Smooth muscle cell of the brain vasculature (primary cell): ENCODE measurements around the gene ANO3.

Source experiments
- DNase-seq: peaks from one replicate; pipeline ENCODE4 v3.0.0-alpha.2; 2012; ENCODE audit warnings: low read depth, low spot score

Gene ANO3

DNA sequence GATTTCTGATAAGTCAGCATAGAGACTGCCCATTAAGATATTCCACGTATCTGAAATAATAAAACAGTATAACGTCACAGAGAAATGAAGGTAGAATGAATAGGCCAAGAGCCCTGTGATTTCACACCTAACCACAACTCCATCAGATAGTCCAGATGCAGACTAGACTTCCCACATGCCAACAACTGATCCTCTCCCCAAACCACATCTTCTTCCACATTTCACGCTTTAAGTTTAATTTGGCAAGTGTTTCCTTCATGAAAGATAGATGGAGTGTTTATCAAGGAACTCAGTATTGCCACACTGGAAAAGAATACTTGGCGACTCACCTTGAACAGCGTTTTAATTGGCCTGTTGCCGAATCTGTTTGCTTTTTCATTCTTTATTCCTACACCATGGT, 158.6 kb downstream of the ANO3 start:
- DNase-seq, result no peak

DNA sequence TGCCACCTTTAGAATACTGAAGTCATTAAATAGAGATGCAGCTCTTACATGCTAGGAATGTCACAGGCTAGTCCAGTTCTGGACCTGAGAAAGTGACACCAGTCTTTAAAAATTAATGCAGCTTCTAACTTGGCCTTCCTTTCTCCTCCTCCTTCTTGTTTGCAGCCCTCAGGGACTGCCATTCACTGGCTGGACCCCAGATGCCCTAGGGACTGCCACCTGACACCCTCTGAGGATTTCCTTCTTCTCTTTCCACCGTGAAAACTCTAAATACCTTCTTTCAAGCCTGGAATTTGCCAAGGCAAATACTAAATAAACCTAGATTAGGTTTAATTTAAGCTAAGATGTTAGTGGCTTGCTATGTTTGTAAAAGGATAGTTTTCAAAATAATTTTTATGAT, 161.7 kb downstream of the ANO3 start:
- no peak for DNase-seq

DNA sequence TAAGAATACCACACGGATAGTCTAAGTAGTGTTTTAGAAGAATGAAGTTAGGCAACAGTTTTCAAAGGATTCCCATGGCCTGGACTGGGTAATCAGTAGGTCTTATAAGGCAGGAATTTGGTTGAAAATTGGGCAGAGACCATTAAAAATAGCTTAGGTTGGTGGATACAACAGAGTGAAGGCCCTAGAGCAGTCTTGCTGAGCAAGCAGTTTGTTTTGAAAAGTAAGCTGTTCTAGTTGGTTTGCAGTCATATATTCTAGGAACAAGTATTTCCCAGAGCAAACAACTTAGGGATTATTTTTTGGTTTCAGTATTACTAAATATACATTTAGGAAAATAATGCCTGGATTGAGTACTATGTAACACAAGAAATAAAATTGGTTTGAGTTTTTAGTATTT, 175.3 kb downstream of the ANO3 start:
- no peak for DNase-seq

DNA sequence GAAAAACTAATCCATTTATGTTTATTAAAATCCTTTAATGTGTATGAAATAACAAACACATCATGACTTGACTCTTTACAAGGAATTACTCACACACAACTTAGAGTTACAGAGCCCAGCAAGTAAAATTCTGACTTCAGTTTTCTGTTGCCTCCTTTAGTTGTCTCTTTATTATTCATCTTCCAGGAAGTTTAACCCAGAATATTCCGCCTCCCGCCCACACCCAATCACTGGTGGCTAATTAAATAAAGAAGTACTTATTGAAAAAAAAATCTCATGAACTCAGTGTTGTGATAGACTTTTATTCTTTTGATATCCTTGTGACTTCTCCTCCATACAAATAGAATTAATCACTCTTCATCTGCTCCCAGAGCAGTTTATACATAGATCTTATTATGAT, 178.2 kb downstream of the ANO3 start:
- DNase-seq, result no peak

DNA sequence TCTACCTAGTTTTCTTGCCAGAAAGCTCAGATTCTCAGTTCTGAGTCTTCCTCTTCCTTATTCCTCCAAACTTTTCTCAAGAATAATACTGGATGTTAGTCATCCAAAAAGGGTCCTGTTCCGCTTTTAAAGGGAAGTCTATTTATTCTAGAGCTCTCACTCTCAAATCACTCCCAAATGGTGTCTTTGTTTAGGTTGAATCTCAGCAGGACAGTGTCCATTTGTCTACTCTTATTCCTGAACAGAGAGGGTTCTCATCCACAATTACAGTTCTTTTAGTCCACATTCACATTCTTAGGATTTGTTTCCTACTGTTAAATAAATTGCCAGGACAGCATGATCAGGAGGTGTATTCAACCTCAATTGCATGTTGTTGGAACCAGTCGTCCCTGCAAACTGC, 178.8 kb downstream of the ANO3 start:
- DNase-seq, result no peak

DNA sequence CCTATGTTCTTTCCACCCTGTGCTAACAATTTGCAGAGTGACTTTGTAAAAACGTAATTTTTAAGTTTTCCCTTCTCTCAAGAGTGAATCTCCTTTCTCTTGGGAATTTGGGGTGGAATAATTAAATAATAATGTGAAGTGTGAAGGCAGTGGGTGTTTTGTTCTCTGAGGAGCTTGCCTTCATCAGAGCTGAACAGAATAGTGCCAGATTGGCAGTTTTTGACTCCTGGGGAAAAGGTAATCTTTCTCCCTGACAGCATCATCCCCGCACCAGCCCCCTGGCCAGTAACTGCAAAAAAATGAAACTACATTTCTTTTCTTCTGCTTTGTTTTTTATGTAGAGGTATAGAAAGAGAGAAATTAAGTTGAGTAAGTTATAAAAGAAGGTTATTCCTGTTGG, 180.3 kb downstream of the ANO3 start:
- no peak for DNase-seq

DNA sequence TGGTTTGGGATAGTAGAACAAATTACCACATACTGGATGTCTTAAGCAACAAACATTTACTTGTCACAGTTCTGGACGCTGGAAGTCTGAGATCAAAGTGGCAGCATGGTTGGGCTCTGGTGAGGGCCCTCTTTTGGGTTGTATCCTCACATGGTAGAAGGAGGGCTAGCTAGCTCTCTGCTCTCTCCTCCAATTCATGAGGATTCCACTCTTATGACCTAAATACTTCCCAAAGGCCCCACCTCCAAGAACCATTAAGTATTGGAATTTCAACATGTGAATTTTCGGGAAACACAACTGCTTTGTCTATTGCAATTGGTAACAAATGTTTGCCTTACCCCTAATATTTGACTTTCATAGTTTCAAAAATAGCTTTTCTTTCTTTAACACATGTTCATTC, 187.5 kb downstream of the ANO3 start:
- DNase-seq, result no peak

DNA sequence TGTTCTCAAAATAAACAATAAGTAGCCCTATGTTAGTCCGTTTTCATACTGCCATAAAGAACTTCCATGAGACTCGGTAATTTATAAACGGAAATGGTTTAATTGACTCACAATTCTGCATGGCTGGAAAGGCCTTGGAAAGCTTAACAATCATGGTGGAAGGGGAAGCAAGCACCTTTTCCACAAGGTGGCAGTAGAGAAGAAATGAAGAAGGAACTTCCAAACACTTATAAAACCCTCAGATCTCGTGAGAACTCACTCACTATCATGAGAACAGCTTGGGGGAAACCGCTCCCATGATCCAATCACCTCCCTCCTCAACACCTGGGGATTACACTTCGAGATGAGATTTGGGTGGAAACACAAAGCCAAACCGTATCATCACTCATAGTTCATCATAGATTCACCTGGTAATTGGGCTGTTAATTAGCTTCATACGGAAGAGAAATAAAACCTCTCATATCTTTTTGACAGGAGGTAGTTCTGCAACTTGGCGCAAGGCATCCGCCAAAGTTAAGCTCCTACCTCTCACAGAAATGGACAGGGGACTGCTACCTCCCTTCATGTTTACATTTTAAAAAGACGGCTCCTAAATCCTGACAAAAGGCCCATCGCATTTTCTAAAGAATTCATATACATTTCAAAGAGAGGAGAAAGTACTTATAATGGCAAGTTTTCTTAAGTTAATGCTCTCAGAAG, 191.1 kb downstream of the ANO3 start:
- no peak for DNase-seq

DNA sequence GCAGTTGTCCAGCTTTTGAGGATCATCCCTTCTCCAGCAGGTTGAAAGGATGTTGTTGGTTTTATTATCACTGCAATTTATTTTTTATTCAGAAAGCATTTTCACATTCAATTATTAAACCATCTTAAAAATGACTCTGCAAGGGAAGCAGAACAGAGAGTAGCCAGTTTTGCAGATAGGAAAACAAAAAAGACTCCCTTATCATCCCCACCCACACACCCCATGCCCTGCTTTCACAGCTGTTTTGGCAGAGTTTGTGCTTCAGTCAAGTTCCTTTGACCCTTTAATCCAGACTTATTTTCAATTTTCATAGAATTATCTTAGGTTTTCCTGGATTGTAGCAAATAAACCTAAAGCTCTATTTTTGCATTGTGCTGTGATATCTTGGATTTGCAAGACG, 195.8 kb downstream of the ANO3 start:
- no peak for DNase-seq

DNA sequence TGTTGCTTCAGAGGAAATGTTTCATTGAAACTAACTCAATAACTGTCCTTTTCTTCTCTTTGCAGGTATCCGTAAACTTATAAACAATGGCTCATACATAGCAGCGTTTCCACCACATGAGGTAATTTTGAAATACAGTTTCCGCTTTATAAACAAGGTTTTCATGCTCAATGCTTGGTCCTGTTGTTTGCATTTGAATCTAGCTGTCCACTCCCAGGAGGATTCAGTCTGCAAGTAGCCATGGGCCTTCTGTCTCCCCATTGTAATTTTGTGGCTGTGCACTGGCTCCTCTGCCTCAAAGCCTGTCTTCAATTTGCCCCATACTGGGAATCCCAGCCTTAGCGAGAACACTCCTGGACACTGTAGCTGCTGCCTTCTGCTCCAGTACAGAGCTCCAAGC, 205.4 kb downstream of the ANO3 start:
- no peak for DNase-seq

DNA sequence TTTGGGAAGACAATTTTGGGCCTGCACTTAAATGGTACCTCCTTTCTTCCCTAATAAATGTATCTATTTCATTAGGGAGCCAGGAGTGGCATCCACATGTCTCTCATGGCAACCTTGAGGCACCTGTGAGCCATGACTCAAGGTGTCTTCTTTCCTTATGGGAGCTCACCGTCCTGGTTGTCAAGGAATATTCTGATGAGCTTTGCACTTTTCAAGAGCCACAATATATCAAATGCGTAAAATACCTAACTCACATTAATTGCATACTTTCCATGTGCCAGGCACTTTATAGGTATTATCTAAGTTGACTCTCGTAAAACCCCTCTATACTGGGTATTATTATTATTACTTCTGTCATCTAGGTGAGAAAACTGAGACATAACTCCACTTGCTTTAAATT, 207.6 kb downstream of the ANO3 start:
- no peak for DNase-seq

DNA sequence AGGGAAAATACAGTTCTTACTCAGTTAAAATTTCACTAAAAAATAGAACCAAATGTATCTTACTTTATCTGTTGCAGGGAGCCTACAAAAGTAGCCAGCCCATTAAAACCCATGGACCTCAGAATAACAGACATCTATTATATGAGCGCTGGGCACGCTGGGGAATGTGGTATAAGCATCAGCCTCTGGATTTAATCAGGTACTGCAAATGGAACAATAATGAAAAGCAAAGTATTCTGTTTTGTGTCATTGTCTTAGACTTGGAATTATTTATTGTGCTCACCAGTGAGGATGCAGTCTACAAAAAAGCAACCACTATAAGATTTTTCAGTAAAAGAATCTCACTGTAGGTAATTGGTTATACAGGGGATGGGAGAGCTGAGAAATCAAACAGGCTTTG, 209.9 kb downstream of the ANO3 start:
- DNase-seq, result no peak

DNA sequence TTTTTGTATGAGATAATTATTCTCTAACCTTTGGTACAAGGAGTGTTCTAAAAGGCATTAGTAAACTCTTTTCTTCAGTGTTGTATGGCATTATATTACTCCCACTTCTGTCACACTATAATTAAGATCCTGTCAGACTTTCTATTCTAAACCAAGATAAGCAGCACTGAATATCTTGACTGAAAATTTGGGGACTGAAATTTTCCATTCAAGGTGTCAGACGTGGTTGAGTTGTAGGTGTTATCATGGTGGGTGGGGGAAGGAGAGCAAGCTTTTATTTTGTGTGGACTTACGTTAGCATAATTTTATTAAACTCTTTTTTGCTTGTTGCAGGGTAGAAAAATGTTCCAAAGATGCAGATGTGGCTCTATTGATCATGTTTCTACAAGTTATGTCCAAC, 217.2 kb downstream of the ANO3 start:
- no peak for DNase-seq

DNA sequence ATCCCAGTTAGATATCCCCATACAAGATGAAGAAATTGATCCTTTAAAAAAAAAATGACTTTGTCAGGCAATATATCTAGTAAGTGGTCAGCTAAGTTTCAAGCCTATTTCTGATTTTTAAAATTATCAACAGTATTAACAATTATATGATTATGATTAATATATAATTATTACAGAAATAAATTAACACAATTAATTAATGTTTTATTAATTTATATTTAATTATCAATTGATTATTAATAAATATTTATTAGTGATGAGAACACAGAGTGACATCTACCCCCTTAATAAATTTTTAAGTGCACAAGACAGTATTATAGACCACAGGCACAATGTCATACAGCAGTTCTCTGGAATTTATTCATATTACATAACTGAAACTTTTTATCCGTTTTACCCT, 218.1 kb downstream of the ANO3 start:
- DNase-seq, result no peak

DNA sequence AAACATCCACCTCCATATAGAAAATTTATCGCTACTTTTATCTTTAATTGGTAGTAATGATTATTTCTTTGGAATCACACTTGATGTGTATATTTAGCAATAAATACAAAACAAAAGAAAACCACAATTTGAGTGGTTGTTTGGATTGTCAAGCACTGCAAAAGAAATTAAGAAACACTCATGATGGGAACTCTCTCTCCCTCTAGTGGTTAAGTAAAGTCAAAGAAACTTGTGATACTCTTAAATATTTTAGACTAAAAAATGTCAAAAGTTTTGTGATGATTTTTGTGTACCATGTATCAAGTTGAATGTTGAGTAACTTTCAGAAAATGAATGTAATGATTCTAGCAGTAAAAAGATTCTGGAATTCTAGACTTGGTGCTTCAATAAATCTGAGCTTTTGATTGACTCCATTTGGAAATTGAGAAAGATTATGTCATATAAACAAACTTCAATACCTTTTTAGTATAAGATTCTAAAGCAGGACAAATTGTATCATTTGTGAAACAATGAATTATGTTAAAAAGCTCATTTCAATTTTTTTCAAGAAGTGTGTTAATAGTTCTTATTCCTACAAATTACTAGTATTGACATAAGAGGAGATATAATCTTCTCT, 219.4 kb downstream of the ANO3 start:
- DNase-seq, result no peak

DNA sequence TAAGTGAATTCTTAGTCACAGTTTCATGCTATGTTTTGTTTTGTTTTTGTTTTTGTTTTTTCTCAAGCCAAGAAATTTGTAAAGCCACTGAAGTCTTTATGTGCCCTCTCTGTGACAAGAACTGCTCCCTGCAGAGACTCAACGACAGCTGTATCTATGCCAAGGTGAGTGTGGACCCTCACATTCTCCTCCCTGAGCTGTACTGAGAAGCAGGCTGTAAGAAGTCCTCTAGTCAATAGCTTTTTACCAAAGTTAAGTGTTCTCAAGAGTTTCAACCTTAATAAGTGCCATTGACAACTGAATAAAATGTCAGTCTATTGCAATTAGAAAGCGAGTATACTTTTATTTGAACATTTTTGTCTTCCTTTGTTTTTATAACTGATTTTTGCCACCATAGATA, 221.3 kb downstream of the ANO3 start:
- no peak for DNase-seq

DNA sequence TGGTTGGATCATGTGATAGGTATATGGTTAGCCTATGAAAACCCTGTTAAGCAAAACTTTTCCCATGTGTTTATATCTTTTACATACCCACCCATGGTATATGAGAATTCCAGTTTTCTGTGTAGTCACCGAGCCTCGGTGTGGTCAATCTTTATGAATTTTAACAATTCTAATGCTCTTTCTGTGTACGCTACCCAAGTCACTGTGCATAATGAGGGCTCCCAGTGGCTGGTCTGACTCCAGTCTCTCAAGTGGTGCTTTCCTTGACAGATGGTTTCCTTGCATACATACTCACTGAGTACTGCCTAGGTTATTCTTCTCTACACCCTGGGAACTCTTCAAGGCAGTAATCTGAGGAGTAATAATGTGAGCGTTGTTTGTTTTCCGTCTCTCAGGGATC, 222.5 kb downstream of the ANO3 start:
- no peak for DNase-seq

DNA sequence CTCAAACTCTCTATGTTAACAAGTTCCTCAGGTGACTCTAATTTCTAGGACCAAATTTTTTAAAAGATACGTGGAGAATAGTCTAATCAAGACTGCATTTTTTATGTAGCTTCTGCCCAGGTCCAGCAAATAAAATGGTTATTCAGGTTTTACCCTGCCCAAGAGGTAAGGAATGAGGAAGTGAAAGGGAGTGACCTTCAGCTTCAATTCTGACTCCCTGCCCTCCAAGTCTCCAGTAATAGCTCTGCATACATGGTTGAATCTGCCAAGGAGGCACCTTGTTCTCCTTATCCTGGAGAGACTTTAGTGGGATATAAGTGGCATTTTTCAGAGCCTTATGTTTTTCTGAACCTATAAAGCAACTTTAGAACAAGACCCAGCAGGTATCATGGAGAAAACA, 224.7 kb downstream of the ANO3 start:
- no peak for DNase-seq

DNA sequence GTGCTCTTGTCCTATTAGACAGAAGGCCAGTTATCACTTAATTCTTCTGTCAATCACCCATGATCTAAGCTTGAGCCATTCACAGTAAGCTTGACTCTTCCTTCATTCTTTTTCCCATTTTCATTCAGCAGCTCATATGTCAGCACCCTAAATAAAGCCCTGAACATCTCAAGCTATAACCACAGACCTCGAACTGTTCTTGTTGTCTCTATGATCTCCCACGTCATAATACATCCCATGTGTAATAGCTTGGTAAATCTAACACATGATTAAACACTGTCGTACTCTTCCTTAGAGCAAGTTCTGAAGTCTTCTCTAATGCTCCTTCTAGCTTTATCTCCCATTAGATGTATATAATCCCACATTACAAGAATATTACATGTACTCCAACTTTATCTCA, 225.7 kb downstream of the ANO3 start:
- DNase-seq, result no peak

DNA sequence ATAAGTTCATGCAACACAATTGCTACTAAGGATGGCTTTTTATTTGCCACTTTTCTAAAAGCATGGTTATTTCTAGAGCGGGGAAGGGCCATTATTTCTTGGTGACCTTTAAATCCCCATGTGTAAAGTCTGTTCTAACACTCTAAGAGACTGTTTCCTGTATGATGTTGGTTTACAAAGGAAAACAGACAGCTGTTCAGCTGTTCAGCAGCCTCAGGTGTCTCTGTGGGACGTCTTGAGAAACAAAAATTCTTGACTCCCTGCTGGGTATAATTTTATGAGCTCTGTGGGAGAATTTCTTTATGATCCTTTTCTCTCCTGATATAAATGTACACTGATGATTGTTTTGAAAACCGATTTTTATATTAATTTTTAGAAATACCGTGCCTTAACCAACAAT, 226.3 kb downstream of the ANO3 start:
- peak; percentile 58 for DNase-seq

DNA sequence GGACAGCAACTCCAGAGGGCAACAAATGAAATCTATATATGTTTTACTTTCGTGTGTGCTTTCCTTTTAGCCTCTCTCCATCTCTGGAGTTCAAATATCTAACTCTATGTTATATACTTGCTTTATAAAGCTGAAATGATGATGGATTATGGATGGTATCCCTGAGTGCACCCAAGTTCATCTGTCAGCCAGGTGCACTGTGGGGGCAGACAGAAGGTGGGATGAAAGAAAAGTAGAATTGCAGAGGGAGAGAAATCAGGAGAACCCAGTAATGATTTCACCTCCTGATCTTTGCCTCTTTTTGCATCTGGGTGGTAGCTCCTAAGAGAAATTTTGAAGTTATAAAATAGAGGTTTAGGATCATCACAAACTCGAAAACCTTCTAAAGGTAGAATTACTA, 237.7 kb downstream of the ANO3 start:
- no peak for DNase-seq

DNA sequence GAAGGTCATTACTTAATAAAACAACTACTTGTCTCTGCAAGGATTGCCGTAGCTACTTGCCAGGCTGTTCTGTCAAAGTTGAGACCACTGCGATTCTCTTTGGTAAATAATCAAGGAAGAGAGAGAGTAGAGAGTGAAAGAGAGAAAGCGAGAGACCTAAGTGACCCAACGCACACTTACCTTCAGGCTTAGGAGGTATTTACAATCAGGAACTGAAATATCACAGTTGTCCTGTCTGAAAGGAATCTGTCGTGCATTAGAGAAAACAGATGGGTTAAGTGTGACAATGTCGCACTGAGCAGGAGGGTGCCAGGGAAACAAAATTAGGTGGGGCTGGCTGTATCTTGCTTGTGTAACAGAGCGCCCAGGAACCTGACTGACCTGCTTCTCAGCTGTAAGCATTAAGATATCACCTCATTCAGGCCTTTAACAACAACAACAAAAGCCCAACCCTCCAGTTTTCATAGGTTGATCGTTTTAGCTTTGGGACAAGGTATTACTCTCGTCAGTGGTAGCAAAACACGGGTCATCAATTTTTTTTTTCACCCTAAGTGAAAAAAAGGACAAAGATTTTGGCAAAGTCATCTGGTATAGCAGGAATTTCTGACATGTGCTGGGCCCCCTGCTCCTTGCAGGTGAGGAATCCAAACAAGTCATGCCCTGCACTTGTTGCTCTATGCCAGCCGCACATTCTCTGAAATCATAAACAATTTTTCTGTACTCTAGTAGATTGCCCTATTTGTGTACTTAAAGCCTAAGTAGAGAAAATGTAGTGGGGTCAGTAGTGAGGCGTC, 240.1 kb downstream of the ANO3 start, which contains the start of gene MUC15:
MUC15 (minus strand) TSS at position 403 of the 794 bp plus-strand sequence. CDS start 5,169 bp downstream, outside the sequence.
- no peak for DNase-seq
